ENCODE data around the gene TP53BP1.
A peak's percentile ranks its signal among the peaks of the same experiment; 100 is the strongest.

Gene TP53BP1

GRCh38 chr15:43523646-43524045 is 30.7 kb upstream of the TP53BP1 start:
- no peak overlapping the region for H3K27ac Mint-ChIP-seq

DNA sequence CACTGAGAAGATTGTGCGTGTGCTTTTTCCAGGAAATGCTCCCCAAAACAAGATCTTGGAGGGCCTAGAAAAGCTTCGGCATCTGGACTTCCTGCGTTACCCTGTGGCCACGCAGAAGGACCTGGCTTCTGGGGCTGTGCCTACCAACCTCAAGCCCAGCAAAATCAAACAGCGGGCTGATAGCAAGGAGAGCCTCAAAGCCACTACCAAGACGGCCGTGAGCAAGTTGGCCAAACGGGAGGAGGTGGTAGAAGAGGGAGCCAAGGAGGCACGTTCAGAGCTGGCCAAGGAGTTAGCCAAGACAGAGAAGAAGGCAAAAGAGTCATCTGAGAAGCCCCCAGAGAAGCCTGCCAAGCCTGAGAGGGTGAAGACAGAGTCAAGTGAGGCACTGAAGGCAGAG is 29.3 kb upstream of the TP53BP1 start:
- H3K36me3 Mint-ChIP-seq: no peaks in the 10 kb centered on the region
- peaks cover 17% of the 10 kb centered on the region for H3K4me1 Mint-ChIP-seq
- H3K9me3 Mint-ChIP-seq: no peaks in the 10 kb centered on the region
- no peak overlapping the region for H3K27ac Mint-ChIP-seq
- H3K27me3 Mint-ChIP-seq: peaks cover 14% of the 10 kb centered on the region
- no peak overlapping the region for H3K4me3 Mint-ChIP-seq

More at GRCh38 chr15:43523646-43524045, 30.7 kb upstream of the TP53BP1 start:
- Mint-ChIP-seq H3K4me1 (peaks cover 9% of the 10 kb centered on the region), H3K36me3 (no peaks in the 10 kb centered on the region), H3K9me3 (no peaks in the 10 kb centered on the region), H3K4me3 (no peak overlapping the region), H3K27me3 (peaks cover 7% of the 10 kb centered on the region)

- Mint-ChIP-seq H3K4me3 (no peak overlapping the region), H3K9me3 (no peaks in the 10 kb centered on the region), H3K36me3 (no peaks in the 10 kb centered on the region), H3K4me1 (peaks cover 19% of the 10 kb centered on the region), H3K27me3 (peaks cover 18% of the 10 kb centered on the region), H3K27ac (no peak overlapping the region)
These were observed 28.5 kb upstream of the TP53BP1 start for GRCh38 chr15:43521419-43521818.

GRCh38 chr15:43520138-43520537 is 27.2 kb upstream of the TP53BP1 start:
- H3K27ac Mint-ChIP-seq: no peak overlapping the region
- H3K4me1 Mint-ChIP-seq: peaks cover 14% of the 10 kb centered on the region
- no peaks in the 10 kb centered on the region for H3K36me3 Mint-ChIP-seq
- no peaks in the 10 kb centered on the region for H3K9me3 Mint-ChIP-seq
- H3K4me3 Mint-ChIP-seq: no peak overlapping the region
- peaks cover 26% of the 10 kb centered on the region for H3K27me3 Mint-ChIP-seq

GRCh38 chr15:43519196-43519595 is 26.2 kb upstream of the TP53BP1 start:
- peak overlapping the region; percentile 59 for H3K4me3 Mint-ChIP-seq
- H3K27me3 Mint-ChIP-seq: peaks cover 26% of the 10 kb centered on the region

GRCh38 chr15:43518197-43518761 is 25.3 kb upstream of the TP53BP1 start:
- Mint-ChIP-seq H3K4me3 (peak overlapping the region; percentile 66), H3K27me3 (peaks cover 26% of the 10 kb centered on the region), H3K9me3 (no peaks in the 10 kb centered on the region), H3K27ac (no peak overlapping the region), H3K36me3 (no peaks in the 10 kb centered on the region), H3K4me1 (peaks cover 19% of the 10 kb centered on the region)

More at GRCh38 chr15:43519196-43519595, 26.2 kb upstream of the TP53BP1 start:
- H3K27ac Mint-ChIP-seq: no peak overlapping the region
- no peaks in the 10 kb centered on the region for H3K36me3 Mint-ChIP-seq
- peaks cover 15% of the 10 kb centered on the region for H3K4me1 Mint-ChIP-seq
- H3K9me3 Mint-ChIP-seq: no peaks in the 10 kb centered on the region

GRCh38 chr15:43517354-43518196 is 24.6 kb upstream of the TP53BP1 start, which contains the start of gene MAP1A:
Gene MAP1A, plus strand, starts transcription at chr15:43517608. Its CDS starts 3,866 bp downstream, at chr15:43521474.
- Mint-ChIP-seq H3K4me3 (peak within 1 kb of the TSS; percentile 66), H3K27ac (no peak within 1 kb of the TSS), H3K9me3 (no peaks in the 10 kb centered on the region), H3K36me3 (no peaks in the 10 kb centered on the region), H3K4me1 (peaks cover 19% of the 10 kb centered on the region), H3K27me3 (peaks cover 26% of the 10 kb centered on the region)

- peaks cover 19% of the 10 kb centered on the region for H3K4me1 Mint-ChIP-seq
- no peaks in the 10 kb centered on the region for H3K36me3 Mint-ChIP-seq
These were observed 23.9 kb upstream of the TP53BP1 start for GRCh38 chr15:43516801-43517353.

DNA sequence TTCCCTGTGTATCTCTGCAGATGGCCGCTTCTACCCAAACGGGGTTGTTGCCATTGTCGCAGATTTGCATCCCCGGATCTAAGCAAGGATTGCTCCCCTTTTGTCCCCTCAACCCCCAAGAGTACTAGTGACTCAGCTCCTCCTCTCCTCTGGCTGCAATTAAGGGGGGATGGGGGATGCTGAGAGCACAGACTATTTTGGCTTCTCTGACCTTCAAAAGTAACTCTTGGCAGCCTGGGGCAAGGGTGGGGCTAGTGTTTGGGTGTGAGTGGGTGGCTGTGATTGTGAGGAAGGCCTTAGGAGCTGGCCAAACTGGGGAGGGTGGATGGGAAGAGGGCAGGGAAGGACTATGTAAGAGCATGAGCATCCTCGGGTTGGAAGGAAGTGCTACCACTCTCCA is 23.2 kb upstream of the TP53BP1 start:
- peaks cover 26% of the 10 kb centered on the region for H3K27me3 Mint-ChIP-seq
- H3K4me3 Mint-ChIP-seq: no peak overlapping the region
- no peaks in the 10 kb centered on the region for H3K9me3 Mint-ChIP-seq
- peaks cover 24% of the 10 kb centered on the region for H3K4me1 Mint-ChIP-seq
- no peaks in the 10 kb centered on the region for H3K36me3 Mint-ChIP-seq
- H3K27ac Mint-ChIP-seq: no peak overlapping the region

More at GRCh38 chr15:43516801-43517353, 23.9 kb upstream of the TP53BP1 start:
- Mint-ChIP-seq H3K4me3 (no peak overlapping the region), H3K27ac (no peak overlapping the region), H3K9me3 (no peaks in the 10 kb centered on the region), H3K27me3 (peaks cover 26% of the 10 kb centered on the region)

DNA sequence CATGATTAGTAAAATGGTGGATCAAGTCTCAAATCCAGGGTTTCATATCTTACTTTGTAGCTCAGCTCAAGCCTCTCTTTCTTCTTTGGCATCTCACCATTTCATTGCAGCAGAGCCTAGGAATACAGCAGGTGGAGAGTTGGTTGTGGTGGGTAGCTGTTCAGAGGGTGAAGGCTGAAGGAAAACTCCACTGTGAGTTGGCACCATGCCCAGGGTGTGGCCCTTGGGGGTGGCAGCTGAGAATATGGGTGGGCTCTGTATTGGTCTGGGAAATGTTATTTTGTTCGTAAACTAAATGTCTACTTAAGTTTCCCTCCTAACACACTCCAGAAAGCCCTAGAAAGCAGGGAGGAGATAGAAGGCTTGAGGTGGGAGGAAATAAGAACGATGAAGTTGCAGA is 22.8 kb upstream of the TP53BP1 start:
- Mint-ChIP-seq H3K27me3 (peaks cover 26% of the 10 kb centered on the region), H3K4me1 (peaks cover 26% of the 10 kb centered on the region), H3K27ac (no peak overlapping the region), H3K9me3 (no peaks in the 10 kb centered on the region), H3K36me3 (no peaks in the 10 kb centered on the region), H3K4me3 (no peak overlapping the region)

DNA sequence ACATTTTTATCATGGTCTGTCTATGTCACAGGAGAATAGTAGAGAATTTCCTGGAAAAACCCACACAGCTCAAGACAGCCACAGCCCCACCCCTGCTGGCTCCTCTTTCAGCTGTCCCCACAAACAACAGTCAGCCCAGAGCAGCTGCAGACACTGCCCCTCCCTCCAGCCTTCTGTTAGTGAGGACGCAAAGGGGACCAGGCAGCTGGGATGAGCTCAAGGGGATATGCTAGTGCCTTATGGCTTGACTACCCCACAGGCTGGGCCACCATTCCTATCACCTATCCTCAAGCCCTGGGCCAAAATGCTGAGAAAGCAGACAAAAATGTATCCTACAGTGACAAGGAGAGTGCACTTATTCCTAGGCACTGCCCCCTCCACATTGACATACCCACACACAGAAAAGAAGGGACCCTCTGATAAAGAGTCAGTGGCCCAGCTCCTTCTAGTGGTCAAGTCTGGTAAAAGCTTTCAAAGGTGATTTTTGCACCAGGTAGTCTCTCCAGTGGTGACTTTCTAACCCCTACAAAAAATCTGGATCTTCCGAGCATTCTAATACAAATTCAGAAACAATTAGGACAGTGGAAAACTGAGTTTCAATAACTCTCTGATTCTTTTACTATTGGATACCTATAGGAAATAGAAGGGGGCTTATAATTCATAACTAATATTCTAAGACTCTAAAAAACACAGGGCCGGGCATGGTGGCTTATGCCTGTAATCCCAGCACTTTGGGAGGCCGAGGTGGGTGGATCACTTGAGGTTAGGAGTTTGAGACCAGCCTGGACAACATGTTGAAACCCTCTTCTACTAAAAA is 21.5 kb upstream of the TP53BP1 start:
- Mint-ChIP-seq H3K9me3 (no peaks in the 10 kb centered on the region), H3K27ac (no peak overlapping the region), H3K27me3 (peaks cover 23% of the 10 kb centered on the region), H3K4me3 (no peak overlapping the region), H3K36me3 (no peaks in the 10 kb centered on the region), H3K4me1 (peaks cover 36% of the 10 kb centered on the region)

DNA sequence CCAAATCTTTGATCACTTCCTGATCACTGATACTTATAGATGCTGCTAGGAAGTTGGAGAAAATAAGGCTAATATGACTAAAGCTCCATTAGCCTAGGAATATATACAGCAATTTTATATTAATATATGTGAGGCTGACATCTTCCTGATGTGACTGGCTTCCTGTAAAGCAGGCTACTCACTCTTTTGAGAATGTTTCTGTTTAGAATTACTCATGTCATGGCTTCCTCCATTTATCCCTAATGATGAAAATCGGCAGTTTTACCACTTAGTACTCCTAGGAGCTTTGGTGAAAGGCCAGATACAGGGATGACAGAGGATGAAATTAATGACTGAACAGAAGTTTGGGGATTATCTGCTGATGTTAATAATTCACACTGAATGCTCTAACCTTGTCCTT is 20.6 kb upstream of the TP53BP1 start:
- Mint-ChIP-seq H3K36me3 (no peaks in the 10 kb centered on the region), H3K4me3 (no peak overlapping the region), H3K4me1 (peaks cover 36% of the 10 kb centered on the region), H3K27ac (no peak overlapping the region), H3K27me3 (peaks cover 18% of the 10 kb centered on the region), H3K9me3 (no peaks in the 10 kb centered on the region)

DNA sequence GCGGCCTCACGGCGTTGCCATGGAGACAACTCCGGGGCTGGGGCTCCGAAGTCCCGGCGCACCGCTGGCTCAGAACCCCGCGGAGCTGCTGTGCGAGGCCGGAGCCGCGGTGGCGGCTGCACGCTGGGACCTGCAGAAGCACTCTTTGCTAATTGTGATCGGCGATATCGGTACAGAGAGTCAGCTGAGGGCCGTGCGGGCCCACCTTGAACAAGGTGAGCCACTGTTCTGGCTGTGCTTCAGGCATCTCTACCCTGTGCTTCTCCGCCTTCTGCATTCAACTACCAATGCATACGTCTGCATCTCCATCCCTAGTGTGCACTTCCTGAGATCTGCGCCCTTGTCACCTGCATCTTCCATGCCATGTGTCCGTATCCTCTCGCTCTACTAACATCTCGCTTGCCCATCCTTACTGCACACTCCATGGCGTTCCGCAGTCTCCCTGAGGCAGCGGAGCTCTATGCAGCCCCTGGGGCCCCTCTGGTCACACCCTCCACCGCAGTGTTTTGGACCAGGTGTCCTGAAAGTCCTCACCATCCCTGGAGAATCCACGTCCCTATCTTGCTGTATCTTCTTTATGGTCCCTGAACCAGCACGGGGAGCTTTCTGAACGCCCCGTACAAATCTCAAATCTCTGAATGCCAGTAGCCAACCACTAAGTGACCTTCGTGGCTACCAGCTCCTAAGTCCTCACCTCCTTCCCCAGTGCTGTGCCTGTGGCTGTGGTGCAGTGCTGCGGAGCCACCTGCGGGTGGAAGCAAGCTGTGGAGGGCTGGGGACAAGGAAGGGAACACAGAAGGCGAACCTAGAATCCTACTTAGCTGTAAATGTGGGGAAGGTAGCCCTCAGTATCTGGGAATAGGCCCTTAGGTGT is 18.3 kb upstream of the TP53BP1 start:
- Mint-ChIP-seq H3K4me3 (peak overlapping the region; percentile 93), H3K4me1 (peaks cover 26% of the 10 kb centered on the region), H3K9me3 (no peaks in the 10 kb centered on the region), H3K36me3 (no peaks in the 10 kb centered on the region), H3K27me3 (peaks cover 7% of the 10 kb centered on the region), H3K27ac (peak overlapping the region; percentile 80)

- no peaks in the 10 kb centered on the region for H3K9me3 Mint-ChIP-seq
- peak overlapping the region; percentile 93 for H3K4me3 Mint-ChIP-seq
- peaks cover under 1% of the 10 kb centered on the region for H3K27me3 Mint-ChIP-seq
- peak overlapping the region; percentile 88 for H3K27ac Mint-ChIP-seq
- peaks cover 26% of the 10 kb centered on the region for H3K4me1 Mint-ChIP-seq
- no peaks in the 10 kb centered on the region for H3K36me3 Mint-ChIP-seq
These were observed 17.4 kb upstream of the TP53BP1 start for GRCh38 chr15:43510200-43511011.

Measured in activated naive CD4-positive, alpha-beta T cell treated with anti-CD3 and anti-CD28 coated beads, Interleukin-2, amount 50 U/mL, for 24 hours (primary cell).